HG03280 (cell line): ENCODE measurements around the gene GALE.
A peak's percentile ranks its signal among the peaks of the same experiment; 100 is the strongest.
"Not testable (repeated sequence)": the region's sequence is repeated elsewhere in the genome, so short reads cannot be mapped to it uniquely, and the experiment has no call there.

ENCODE experiments used
- ATAC-seq: cut with Tn5 transposase; IDR thresholded peaks from one replicate; pipeline ENCODE4 v1.9.1; 2021; ENCODE audit warnings: mild to moderate bottlenecking, moderate library complexity; ENCODE audit not compliant: unreplicated experiment

The GALE gene

GRCh38 chr1:23810818-23811540 lies 10.4 kb upstream of the GALE start:
- peak; percentile 61 for ATAC-seq

- peak; percentile 58 for ATAC-seq
Measured at GRCh38 chr1:23809751-23810171, 9.2 kb upstream of the GALE start.

- no peak for ATAC-seq
Measured at GRCh38 chr1:23807453-23807852, 6.9 kb upstream of the GALE start.

GRCh38 chr1:23806280-23806679 lies 5.7 kb upstream of the GALE start:
- no peak for ATAC-seq

- ATAC-seq = no peak
Measured at GRCh38 chr1:23805025-23805424, 4.5 kb upstream of the GALE start.

- ATAC-seq = no peak
Measured at GRCh38 chr1:23804183-23804835, 3.8 kb upstream of the GALE start.

- no peak for ATAC-seq
Measured at GRCh38 chr1:23803674-23804073, 3.1 kb upstream of the GALE start.

- not testable (repeated sequence) for ATAC-seq
Measured at GRCh38 chr1:23802809-23803342, 2.3 kb upstream of the GALE start.

- no peak for ATAC-seq
Measured at GRCh38 chr1:23801876-23802275, 1.3 kb upstream of the GALE start.

- ATAC-seq = no peak
Measured at GRCh38 chr1:23801338-23801748, 789 bp upstream of the GALE start.

- ATAC-seq = peak; percentile 5
Measured at GRCh38 chr1:23799570-23800399, 769 bp downstream of the GALE start.

- no peak for ATAC-seq
Measured at GRCh38 chr1:23799255-23799569, 1.3 kb downstream of the GALE start.

GRCh38 chr1:23798662-23799142 lies 1.9 kb downstream of the GALE start:
- no peak for ATAC-seq

GRCh38 chr1:23797478-23798448 lies 2.8 kb downstream of the GALE start:
- no peak for ATAC-seq

GRCh38 chr1:23796466-23797271 lies 3.9 kb downstream of the GALE start:
- no peak for ATAC-seq

- no peak for ATAC-seq
Measured at GRCh38 chr1:23795676-23796465, 4.7 kb downstream of the GALE start.

- not testable (repeated sequence) for ATAC-seq
Measured at GRCh38 chr1:23794732-23795182, 5.8 kb downstream of the GALE start.
